ENCODE results near the gene KIR3DL1. TPM values are rescaled to one million over a fixed set of nuclear protein-coding genes. Genes with fewer than 3 reads are reported as not detected.

The KIR3DL1 gene
- total RNA-seq, result not detected in 2 replicates

DNA sequence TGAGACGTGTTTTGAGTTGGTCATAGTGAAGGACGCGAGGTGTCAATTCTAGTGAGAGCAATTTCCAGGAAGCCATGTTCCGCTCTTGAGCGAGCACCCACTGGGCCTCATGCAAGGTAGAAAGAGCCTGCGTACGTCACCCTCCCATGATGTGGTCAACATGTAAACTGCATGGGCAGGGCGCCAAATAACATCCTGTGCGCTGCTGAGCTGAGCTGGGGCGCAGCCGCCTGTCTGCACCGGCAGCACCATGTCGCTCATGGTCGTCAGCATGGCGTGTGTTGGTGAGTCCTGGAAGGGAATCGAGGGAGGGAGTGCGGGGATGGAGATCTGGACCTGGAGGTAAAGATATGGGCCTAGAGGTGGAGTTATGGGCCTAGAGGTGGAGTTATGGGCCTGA lies at the start of gene KIR3DL1:
KIR3DL1 (plus strand) TSS at position 218 of the 400 bp plus-strand sequence.

DNA sequence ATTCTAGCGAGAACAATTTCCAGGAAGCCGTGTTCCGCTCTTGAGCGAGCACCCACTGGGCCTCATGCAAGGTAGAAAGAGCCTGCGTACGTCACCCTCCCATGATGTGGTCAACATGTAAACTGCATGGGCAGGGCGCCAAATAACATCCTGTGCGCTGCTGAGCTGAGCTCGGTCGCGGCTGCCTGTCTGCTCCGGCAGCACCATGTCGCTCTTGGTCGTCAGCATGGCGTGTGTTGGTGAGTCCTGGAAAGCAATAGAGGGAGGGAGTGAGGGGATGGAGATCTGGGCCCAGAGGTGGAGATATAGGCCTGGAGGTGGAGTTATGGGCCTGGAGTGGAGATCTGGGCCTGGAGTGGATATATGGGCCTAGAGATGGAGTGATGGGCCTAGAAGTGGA lies 46.6 kb upstream of the KIR3DL1 start, which contains the start of gene KIR2DL1:
KIR2DL1 (plus strand) TSS at position 148 of the 400 bp plus-strand sequence; CDS start at position 206, 58 bp downstream.

DNA sequence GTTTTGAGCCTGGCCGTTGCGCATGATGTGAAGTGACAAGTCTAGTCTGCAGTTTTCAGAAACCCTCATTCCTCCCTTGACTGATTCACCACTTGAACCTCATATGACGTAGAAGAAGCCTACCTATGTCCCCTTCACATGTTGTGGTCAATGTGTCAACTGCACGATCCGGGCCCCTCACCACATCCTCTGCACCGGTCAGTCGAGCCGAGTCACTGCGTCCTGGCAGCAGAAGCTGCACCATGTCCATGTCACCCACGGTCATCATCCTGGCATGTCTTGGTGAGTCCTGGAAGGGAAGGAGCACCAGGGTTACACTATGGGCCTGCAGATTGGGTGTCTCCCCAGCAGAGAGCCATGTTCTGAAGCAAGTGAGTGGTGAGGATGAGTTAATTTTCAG lies 12.9 kb upstream of the KIR3DL1 start, which contains the start of gene KIR2DL4:
KIR2DL4 (plus strand) TSS at position 201 of the 400 bp plus-strand sequence; CDS start at position 243, 42 bp downstream.

DNA sequence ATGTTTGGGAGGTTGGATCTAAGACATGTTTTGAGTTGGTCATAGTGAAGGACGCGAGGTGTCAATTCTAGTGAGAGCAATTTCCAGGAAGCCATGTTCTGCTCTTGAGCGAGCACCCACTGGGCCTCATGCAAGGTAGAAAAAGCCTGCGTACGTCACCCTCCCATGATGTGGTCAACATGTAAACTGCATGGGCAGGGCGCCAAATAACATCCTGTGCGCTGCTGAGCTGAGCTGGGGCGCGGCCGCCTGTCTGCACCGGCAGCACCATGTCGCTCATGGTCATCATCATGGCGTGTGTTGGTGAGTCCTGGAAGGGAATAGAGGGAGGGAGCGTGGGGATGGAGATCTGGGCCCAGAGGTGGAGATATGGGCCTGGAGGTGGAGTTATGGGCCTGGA lies 16.2 kb downstream of the KIR3DL1 start, which contains the start of gene KIR2DS4:
KIR2DS4 (plus strand) TSS at position 181 of the 400 bp plus-strand sequence.

DNA sequence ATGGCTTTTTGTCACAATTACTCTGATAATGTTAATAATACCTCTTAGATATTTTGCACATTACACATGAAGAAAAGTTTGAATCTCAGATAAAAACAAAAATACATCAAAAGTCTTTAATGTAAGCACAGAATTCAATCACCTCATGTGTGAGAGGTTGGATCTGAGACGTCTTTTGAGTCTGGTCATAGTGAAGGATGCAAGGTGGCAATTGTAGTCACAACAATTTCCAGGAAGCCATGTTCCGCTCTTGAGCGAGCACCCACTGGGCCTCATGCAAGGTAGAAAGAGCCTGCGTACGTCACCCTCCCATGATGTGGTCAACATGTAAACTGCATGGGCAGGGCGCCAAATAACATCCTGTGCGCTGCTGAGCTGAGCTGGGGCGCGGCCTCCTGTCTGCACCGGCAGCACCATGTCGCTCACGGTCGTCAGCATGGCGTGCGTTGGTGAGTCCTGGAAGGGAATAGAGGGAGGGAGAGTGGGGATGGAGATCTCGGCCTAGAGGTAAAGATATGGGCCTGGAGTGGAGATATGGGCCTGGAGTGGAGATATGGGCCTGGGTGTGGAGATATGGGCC lies 33.9 kb downstream of the KIR3DL1 start, which contains the start of gene KIR3DL2:
KIR3DL2 (plus strand) TSS at position 383 of the 580 bp plus-strand sequence; CDS start at position 416, 33 bp downstream.

DNA sequence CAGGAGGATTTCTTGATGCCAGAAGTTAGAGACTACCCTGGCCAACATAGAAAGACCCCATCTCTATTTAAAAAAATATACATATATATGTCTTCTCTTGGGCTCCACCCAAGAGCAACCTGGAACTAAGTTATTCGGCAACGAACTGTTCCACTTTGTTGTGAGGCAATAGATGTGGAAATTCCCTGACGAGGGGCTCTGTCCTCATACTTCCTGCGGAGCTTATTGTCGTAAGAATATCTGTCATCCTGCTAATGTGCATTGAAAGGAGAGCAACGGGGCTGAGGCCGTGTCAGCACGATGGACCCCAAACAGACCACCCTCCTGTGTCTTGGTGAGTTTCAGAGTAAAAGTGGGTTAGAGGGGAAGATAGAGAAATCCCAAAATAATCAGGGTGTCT lies 57.7 kb downstream of the KIR3DL1 start, which contains the start of gene FCAR:
FCAR (plus strand) TSS at position 246 of the 400 bp plus-strand sequence; CDS start at position 301, 55 bp downstream.

Other genes with a start within 250 kb of the KIR3DL1 start
- gene LILRA2, start 242.7 kb upstream of the KIR3DL1 start, total RNA-seq, result not detected in 2 replicates
- gene LILRA1, start 222.8 kb upstream of the KIR3DL1 start, total RNA-seq, result not detected in 2 replicates
- gene LILRB1, start 186.0 kb upstream of the KIR3DL1 start, total RNA-seq, result not detected in 2 replicates
- not detected in 2 replicates for gene LILRB4, start 153.5 kb upstream of the KIR3DL1 start, total RNA-seq
- gene KIR3DL3, start 92.0 kb upstream of the KIR3DL1 start, total RNA-seq, result not detected in 2 replicates
- not detected in 2 replicates for gene KIR2DL3, start 78.0 kb upstream of the KIR3DL1 start, total RNA-seq
- not detected in 2 replicates for gene KIR2DL1, start 46.7 kb upstream of the KIR3DL1 start, total RNA-seq
- not detected in 2 replicates for gene KIR2DL4, start 12.9 kb upstream of the KIR3DL1 start, total RNA-seq
- gene KIR2DS4, start 16.2 kb downstream of the KIR3DL1 start, total RNA-seq, result not detected in 2 replicates
- not detected in 2 replicates for gene KIR3DL2, start 34.0 kb downstream of the KIR3DL1 start, total RNA-seq
- gene FCAR, start 57.8 kb downstream of the KIR3DL1 start, total RNA-seq, result not detected in 2 replicates
- not detected in 2 replicates for gene NCR1, start 89.7 kb downstream of the KIR3DL1 start, total RNA-seq
- not detected in 2 replicates for gene NLRP7, start 131.1 kb downstream of the KIR3DL1 start, total RNA-seq
- gene NLRP2, start 149.9 kb downstream of the KIR3DL1 start, total RNA-seq, result 35.5 and 39.8 TPM in 2 replicates
- gene GP6, start 221.8 kb downstream of the KIR3DL1 start, total RNA-seq, result not detected in 2 replicates
- gene RDH13, start 246.7 kb downstream of the KIR3DL1 start, total RNA-seq, result 9.1 and 24.5 TPM in 2 replicates